Esophagus muscularis mucosa (tissue), 4 donors: ENCODE data around the gene CAMK1D.

Source experiments
- CTCF ChIP-seq, 3 experiments: fragments of 200-600 bp in 2 of 3; fragments of 450-650 bp in 1 of 3; sonication (generic) in 2 of 3; IDR thresholded peaks; one replicate each; pipeline ENCODE4 v1.5.1; 2017 to 2019; ENCODE audit warnings: antibody characterized with exemption in 3 of 3, mild to moderate bottlenecking in 2 of 3, moderate library complexity in 1 of 3
- EP300 ChIP-seq: sonication (generic); formaldehyde crosslinking; IDR thresholded peaks from one replicate; pipeline ENCODE4 v1.6.1; 2017; ENCODE audit warnings: antibody characterized with exemption
- POLR2A ChIP-seq: fragments of 450-650 bp; IDR thresholded peaks from one replicate; pipeline ENCODE4 v1.6.1; 2017; ENCODE audit warnings: antibody characterized with exemption, moderate library complexity, mild to moderate bottlenecking, low read depth
- POLR2AphosphoS5 ChIP-seq, 2 donors: sonication (generic); formaldehyde crosslinking; IDR thresholded peaks; one replicate each; pipeline ENCODE4 v1.6.1; 2017; ENCODE audit warnings: antibody characterized with exemption in 2 of 2

DNA sequence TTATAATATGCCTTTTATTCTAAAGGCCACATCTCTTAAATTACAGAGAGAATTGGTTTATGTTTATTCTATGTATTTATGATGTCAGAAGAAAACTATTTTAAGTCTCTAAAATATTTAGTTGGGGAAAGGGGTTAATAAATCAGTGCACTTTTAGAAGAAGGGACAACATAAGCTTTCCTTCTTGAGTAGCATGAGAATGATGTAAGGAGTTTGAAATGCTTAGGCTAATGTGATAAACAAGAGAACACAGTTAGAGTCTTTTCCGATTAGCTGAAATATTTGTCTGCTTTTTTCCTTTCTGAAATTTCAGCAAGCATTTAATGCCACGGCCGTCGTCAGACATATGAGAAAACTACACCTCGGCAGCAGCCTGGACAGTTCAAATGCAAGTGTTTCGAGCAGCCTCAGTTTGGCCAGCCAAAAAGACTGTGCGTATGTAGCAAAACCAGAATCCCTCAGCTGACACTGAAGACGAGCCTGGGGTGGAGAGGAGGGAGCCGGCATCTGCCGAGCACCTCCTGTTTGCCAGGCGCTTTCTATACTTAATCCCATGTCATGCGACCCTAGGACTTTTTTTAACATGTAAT, 476.0 kb downstream of the CAMK1D start:
- TF ChIP-seq CTCF (IDR thresholded peaks at IDR 0.05) (no peak), POLR2A (no peak), POLR2AphosphoS5 (IDR thresholded peaks at IDR 0.05) (no peak), EP300 (no peak)
